Colon (tissue), 2 donors: ENCODE data around the gene WASHC2A.
"Not testable (repeated sequence)": the region's sequence is repeated elsewhere in the genome, so short reads cannot be mapped to it uniquely, and the experiment has no call there.

Source experiments
- FAIRE-seq: peaks from 2 replicates; lab custom pipeline; 2012; peaks lifted over from hg19 to GRCh38; lab: Jason Lieb, UNC
- donor health status: control.
- donor health status: control.

The WASHC2A gene

DNA sequence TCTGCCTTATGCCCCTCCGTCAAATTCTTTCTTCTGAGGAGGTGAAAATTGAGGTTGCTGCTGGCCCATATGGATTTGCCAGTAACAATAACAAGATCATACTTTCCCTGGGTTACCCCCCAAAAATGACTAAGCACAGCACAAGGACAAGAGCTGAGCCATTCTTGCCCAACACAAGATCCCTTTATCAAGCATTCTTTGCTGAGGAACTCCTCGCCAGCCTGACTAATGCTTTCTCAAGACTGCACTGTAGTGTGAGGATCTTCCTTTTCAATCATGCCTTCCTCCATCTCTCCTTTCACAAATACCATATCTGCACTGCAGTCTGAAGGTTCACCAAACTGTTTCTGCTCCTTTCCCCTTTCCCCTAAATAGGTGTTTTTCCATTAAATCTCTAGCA, 92.1 kb downstream of the WASHC2A start:
- not testable (repeated sequence) for FAIRE-seq

DNA sequence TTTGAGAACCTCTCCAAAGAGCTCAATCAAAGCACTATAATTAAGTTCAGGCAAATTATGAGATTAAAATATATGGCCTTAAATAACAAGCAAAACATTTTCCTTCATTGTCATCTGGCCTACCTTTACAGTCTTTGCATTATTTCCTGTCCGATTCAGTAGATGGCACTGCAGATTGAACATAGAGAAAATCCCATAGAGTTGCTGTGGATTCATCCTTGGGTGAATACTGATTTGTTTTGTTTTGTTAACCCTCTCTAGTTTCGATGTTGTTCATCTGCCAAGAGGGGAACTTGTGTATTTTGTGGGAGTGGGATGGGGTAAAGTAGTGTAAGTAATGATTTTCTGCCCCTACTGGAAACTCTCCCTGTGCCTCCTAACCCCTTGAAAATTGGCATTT, 97.3 kb downstream of the WASHC2A start:
- not testable (repeated sequence) for FAIRE-seq

DNA sequence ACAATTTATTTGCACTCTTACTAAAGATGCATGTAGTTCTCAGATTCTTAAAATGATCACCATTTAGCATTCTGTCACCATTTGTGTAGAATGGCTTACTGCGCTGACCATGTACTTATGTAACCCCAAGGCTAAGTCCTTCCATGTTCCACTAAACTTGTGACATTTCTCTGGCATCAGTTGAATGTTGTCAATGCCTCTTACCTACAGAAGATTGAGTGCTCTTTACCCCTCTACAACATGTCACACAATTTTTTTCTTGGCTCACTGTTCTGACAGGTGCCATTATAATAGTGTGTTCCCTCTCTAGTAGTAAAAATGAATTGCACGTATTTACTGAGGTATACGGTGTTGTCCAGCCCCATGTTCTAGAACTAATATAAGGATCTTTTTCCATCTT, 100.1 kb downstream of the WASHC2A start:
- not testable (repeated sequence) for FAIRE-seq

DNA sequence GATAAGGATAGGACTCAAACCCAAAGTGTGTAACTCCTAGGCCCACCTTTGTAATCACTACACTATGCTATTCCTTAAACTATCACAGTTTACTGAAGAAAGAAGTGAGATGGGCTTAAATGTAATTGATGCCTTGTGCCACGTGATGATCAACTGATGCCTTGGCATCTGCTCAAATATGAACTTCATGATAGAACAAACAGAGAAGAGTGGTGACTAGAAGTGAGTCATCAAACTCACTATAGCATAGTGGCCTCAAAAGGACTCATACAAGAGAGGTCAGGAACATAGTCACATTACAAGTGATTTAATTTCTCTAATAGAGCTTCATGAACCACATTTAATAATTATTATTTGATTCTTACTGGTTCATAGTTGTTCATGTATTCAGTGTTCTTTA, 101.8 kb downstream of the WASHC2A start:
- FAIRE-seq, result not testable (repeated sequence)

DNA sequence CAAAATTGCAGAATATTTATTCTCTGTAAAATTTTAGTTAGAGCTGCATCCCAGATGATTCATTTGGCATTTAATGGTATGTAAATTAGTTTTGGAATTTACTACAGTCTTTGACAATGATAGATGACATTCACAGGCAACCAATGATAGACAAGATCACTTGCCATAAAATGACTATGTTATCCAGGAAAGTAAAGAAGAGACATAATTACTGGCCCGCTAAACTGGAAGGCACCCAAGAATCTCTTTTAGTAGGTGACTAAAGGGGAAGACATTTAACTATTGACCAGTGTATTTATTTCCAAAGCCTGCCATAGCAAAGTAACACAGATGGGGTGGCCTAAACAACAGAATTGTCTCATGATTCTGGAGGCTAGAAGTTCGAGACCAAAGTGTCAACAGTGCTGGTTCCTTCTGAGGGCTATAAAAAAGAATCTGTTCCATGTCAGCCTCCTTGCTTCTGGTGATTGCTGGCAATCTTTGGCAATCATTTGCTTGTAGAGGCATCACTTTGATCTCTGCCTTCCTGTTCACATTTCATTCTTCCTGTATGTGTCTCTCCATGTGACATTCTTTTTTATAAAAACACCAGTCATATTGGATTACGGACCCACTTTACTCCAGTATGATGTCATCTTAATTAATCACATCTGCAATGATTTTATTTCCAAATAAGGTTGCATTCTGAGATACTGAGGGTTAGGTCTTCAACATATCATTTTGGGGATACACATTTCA, 107.2 kb downstream of the WASHC2A start:
- not testable (repeated sequence) for FAIRE-seq
